Peyer's patch (tissue), 4 donors: Measurements from ENCODE around the gene GSTT2B. TPM values are rescaled to one million over a fixed set of nuclear protein-coding genes. Genes with fewer than 3 reads are reported as not detected.
"Not testable (repeated sequence)": the region's sequence is repeated elsewhere in the genome, so short reads cannot be mapped to it uniquely, and the experiment has no call there.

Experiments used
- DNase-seq, 3 donors: peaks; one replicate each; pipeline ENCODE4 v3.0.0-alpha.2; 2017 to 2019
- H3K27ac ChIP-seq, 4 donors: fragments of 200-600 bp; sonication (generic); one replicate each; pipeline ENCODE4 v1.5.1; 2016 to 2019
- H3K27me3 ChIP-seq, 2 donors: fragments of 200-600 bp; sonication (generic); one replicate each; pipeline ENCODE4 v1.5.1; 2019
- H3K36me3 ChIP-seq, 3 donors: fragments of 200-600 bp; sonication (generic); one replicate each; pipeline ENCODE4 v1.5.1; 2016 to 2019
- H3K4me1 ChIP-seq, 4 donors: fragments of 200-600 bp; sonication (generic); one replicate each; pipeline ENCODE4 v1.5.1; 2016 to 2019
- H3K4me3 ChIP-seq, 4 donors: fragments of 200-600 bp; sonication (generic); 1 replicate in 3 of 4; 2 replicates in 1 of 4; pipeline ENCODE4 v1.5.1; 2016 to 2019; ENCODE audit warnings: mild to moderate bottlenecking in 1 of 4
- H3K9me3 ChIP-seq, 4 donors: fragments of 200-600 bp; sonication (generic); one replicate each; pipeline ENCODE4 v1.5.1; 2016 to 2019; ENCODE audit warnings: mild to moderate bottlenecking in 1 of 4
- CTCF ChIP-seq, 6 experiments: fragments of 450-650 bp in 4 of 6; fragments of 200-600 bp in 2 of 6; sonication (generic) in 1 of 6; IDR thresholded peaks; one replicate each; pipeline ENCODE4 v1.5.1; 2017 to 2019; ENCODE audit warnings: antibody characterized with exemption in 6 of 6, mild to moderate bottlenecking in 3 of 6, moderate library complexity in 1 of 6
- POLR2A ChIP-seq, 2 donors: fragments of 450-650 bp; IDR thresholded peaks; one replicate each; pipeline ENCODE4 v1.5.1; 2017; ENCODE audit warnings: antibody characterized with exemption in 2 of 2, mild to moderate bottlenecking in 2 of 2, moderate library complexity in 2 of 2
- total RNA-seq, 4 donors: library from RNA; depleted of rRNA; stranded (reverse); fragments of >200 nt; gene quantifications; one replicate each; pipeline ENCODE4 v1.1.0, GENCODE V29; 2016

GSTT2B gene
- total RNA-seq, 4 donors from 2014 or later = 1.2 to 3.3 TPM; not detected in 2

GRCh38 chr22:23922921-23923320 lies 38.1 kb downstream of the GSTT2B start:
- Histone ChIP-seq H3K4me3 (no peak overlapping the region), H3K9me3 (peaks cover 0 to 6% (median 0%) of the 10 kb centered on the region in 4 donors), H3K27ac (no peak overlapping the region), H3K36me3 (peaks cover 0 to 16% (median 3%) of the 10 kb centered on the region in 3 donors), H3K4me1 (no peaks in the 10 kb centered on the region), H3K27me3 (no peaks in the 10 kb centered on the region)
- TF ChIP-seq POLR2A (IDR thresholded peaks at IDR 0.05) = no peak
- TF ChIP-seq CTCF (IDR thresholded peaks at IDR 0.05) = no peak
- no peak for DNase-seq

GRCh38 chr22:23921586-23922201 lies 39.3 kb downstream of the GSTT2B start:
- H3K9me3 ChIP-seq, H3K27ac ChIP-seq, H3K27me3 ChIP-seq, H3K4me3 ChIP-seq, DNase-seq, H3K4me1 ChIP-seq: not testable (repeated sequence)
- peaks cover 0 to 16% (median 3%) of the 10 kb centered on the region in 3 donors for H3K36me3 ChIP-seq

- DNase-seq, H3K36me3 ChIP-seq, H3K4me1 ChIP-seq, H3K9me3 ChIP-seq, H3K4me3 ChIP-seq, H3K27me3 ChIP-seq: not testable (repeated sequence)
- peak overlapping the region in 2 of 4 donors; percentile 57 to 63 for H3K27ac ChIP-seq
Observed at GRCh38 chr22:23920267-23920611, 40.8 kb downstream of the GSTT2B start.

- H3K27me3 ChIP-seq = no peaks in the 10 kb centered on the region
- DNase-seq = no peak
Observed at GRCh38 chr22:23915290-23915689, 45.7 kb downstream of the GSTT2B start.

GRCh38 chr22:23913661-23914353 lies 47.2 kb downstream of the GSTT2B start:
- Histone ChIP-seq H3K36me3 (no peaks in the 10 kb centered on the region), H3K4me1 (peaks cover 0 to 27% (median 2%) of the 10 kb centered on the region in 4 donors), H3K9me3 (no peaks in the 10 kb centered on the region), H3K27me3 (no peaks in the 10 kb centered on the region), H3K4me3 (peak overlapping the region; percentile 49 to 73 (median 58)), H3K27ac (peak overlapping the region; percentile 81 to 87 (median 83))
- peak; percentile 100 for DNase-seq
- TF ChIP-seq POLR2A (IDR thresholded peaks at IDR 0.05) (peak; percentile 80 to 84), CTCF (IDR thresholded peaks at IDR 0.05) (peak in 1 of 6 experiments; percentile 11)

More at GRCh38 chr22:23915290-23915689, 45.7 kb downstream of the GSTT2B start:
- H3K27ac ChIP-seq = peak overlapping the region in 3 of 4 donors; percentile 81 to 87 (median 83)
- TF ChIP-seq POLR2A (IDR thresholded peaks at IDR 0.05) = no peak
- no peaks in the 10 kb centered on the region for H3K36me3 ChIP-seq
- no peak overlapping the region for H3K4me3 ChIP-seq
- peaks cover 0 to 13% (median 2%) of the 10 kb centered on the region in 4 donors for H3K4me1 ChIP-seq
- H3K9me3 ChIP-seq = no peaks in the 10 kb centered on the region

- TF ChIP-seq CTCF (IDR thresholded peaks at IDR 0.05) (no peak), POLR2A (IDR thresholded peaks at IDR 0.05) (no peak)
- H3K4me3 ChIP-seq = peak overlapping the region; percentile 49 to 73 (median 58)
Observed at GRCh38 chr22:23913306-23913660, 47.7 kb downstream of the GSTT2B start.

GRCh38 chr22:23912293-23912903 lies 48.6 kb downstream of the GSTT2B start:
- H3K9me3 ChIP-seq = no peaks in the 10 kb centered on the region
- no peak overlapping the region for H3K27ac ChIP-seq
- DNase-seq = no peak
- H3K4me3 ChIP-seq = no peak overlapping the region
- H3K4me1 ChIP-seq = peaks cover 0 to 30% (median 2%) of the 10 kb centered on the region in 4 donors
- no peaks in the 10 kb centered on the region for H3K27me3 ChIP-seq
- no peak for TF ChIP-seq CTCF (IDR thresholded peaks at IDR 0.05)
- TF ChIP-seq POLR2A (IDR thresholded peaks at IDR 0.05) = no peak
- no peaks in the 10 kb centered on the region for H3K36me3 ChIP-seq

More at GRCh38 chr22:23913306-23913660, 47.7 kb downstream of the GSTT2B start:
- H3K4me1 ChIP-seq = peaks cover 0 to 30% (median 2%) of the 10 kb centered on the region in 4 donors
- no peaks in the 10 kb centered on the region for H3K9me3 ChIP-seq
- H3K27me3 ChIP-seq = no peaks in the 10 kb centered on the region
- H3K36me3 ChIP-seq = no peaks in the 10 kb centered on the region
- no peak for DNase-seq
- peak overlapping the region; percentile 81 to 87 (median 83) for H3K27ac ChIP-seq
